ENCODE data around the gene FUT6. TPM values are rescaled to one million over a fixed set of nuclear protein-coding genes. Genes with fewer than 3 reads are reported as not detected.
"Not testable (repeated sequence)": the region's sequence is repeated elsewhere in the genome, so short reads cannot be mapped to it uniquely, and the experiment has no call there.

FUT6 gene
- total RNA-seq, 1 donor from 2014 or later = not detected

GRCh38 chr19:5789886-5790558 lies 49.5 kb downstream of the FUT6 start:
- Mint-ChIP-seq H3K4me3 (peak overlapping the region; percentile 98), H3K9me3 (no peaks in the 10 kb centered on the region), H3K4me1 (ENCODE audit: low read depth) (peaks cover 5% of the 10 kb centered on the region)

GRCh38 chr19:5789351-5789761 lies 50.1 kb downstream of the FUT6 start:
- no peak for DNase-seq (ENCODE audit: low spot score)
- Mint-ChIP-seq H3K27ac (no peak overlapping the region), H3K4me1 (ENCODE audit: low read depth) (peaks cover 5% of the 10 kb centered on the region), H3K27me3 (ENCODE audit: insufficient read depth) (no peaks in the 10 kb centered on the region), H3K36me3 (ENCODE audit: low read depth) (peaks cover 26% of the 10 kb centered on the region), H3K4me3 (peak overlapping the region; percentile 98), H3K9me3 (no peaks in the 10 kb centered on the region)
- intact Hi-C loops (cut with micrococcal nuclease) = no loop called here

More at GRCh38 chr19:5789886-5790558, 49.5 kb downstream of the FUT6 start:
- peak overlapping the region; percentile 100 for H3K27ac Mint-ChIP-seq
- intact Hi-C loops (cut with micrococcal nuclease) = loop anchor here (1.0 to 2.0 kb wide), 7 partner anchors 14 to 583 kb away; partner anchors contain the start of genes ALKBH7, CATSPERD, LONP1 and RANBP3
- no peak for DNase-seq (ENCODE audit: low spot score)
- no peaks in the 10 kb centered on the region for H3K27me3 Mint-ChIP-seq (ENCODE audit: insufficient read depth)
- H3K36me3 Mint-ChIP-seq (ENCODE audit: low read depth) = peaks cover 26% of the 10 kb centered on the region

- peaks cover 26% of the 10 kb centered on the region for H3K36me3 Mint-ChIP-seq (ENCODE audit: low read depth)
- H3K4me1 Mint-ChIP-seq (ENCODE audit: low read depth) = peaks cover 5% of the 10 kb centered on the region
Observed at GRCh38 chr19:5788422-5788821, 51.1 kb downstream of the FUT6 start.

GRCh38 chr19:5787409-5788182 lies 51.9 kb downstream of the FUT6 start:
- peaks cover 26% of the 10 kb centered on the region for H3K36me3 Mint-ChIP-seq (ENCODE audit: low read depth)

More at GRCh38 chr19:5788422-5788821, 51.1 kb downstream of the FUT6 start:
- Mint-ChIP-seq H3K4me3 (peak overlapping the region; percentile 27), H3K9me3 (no peaks in the 10 kb centered on the region), H3K27ac (no peak overlapping the region), H3K27me3 (ENCODE audit: insufficient read depth) (no peaks in the 10 kb centered on the region)
- intact Hi-C loops (cut with micrococcal nuclease) = no loop called here
- DNase-seq (ENCODE audit: low spot score) = no peak

GRCh38 chr19:5786593-5787408 lies 52.7 kb downstream of the FUT6 start:
- H3K36me3 Mint-ChIP-seq (ENCODE audit: low read depth) = peaks cover 26% of the 10 kb centered on the region
- no peak overlapping the region for H3K27ac Mint-ChIP-seq

More at GRCh38 chr19:5787409-5788182, 51.9 kb downstream of the FUT6 start:
- no peak for DNase-seq (ENCODE audit: low spot score)
- H3K4me1 Mint-ChIP-seq (ENCODE audit: low read depth) = peaks cover 5% of the 10 kb centered on the region
- H3K27ac Mint-ChIP-seq = no peak overlapping the region
- intact Hi-C loops (cut with micrococcal nuclease) = no loop called here
- H3K4me3 Mint-ChIP-seq = no peak overlapping the region
- H3K27me3 Mint-ChIP-seq (ENCODE audit: insufficient read depth) = no peaks in the 10 kb centered on the region
- H3K9me3 Mint-ChIP-seq = no peaks in the 10 kb centered on the region

GRCh38 chr19:5785423-5785822 lies 54.1 kb downstream of the FUT6 start:
- Mint-ChIP-seq H3K36me3 (ENCODE audit: low read depth) (peaks cover 25% of the 10 kb centered on the region), H3K4me3 (no peak overlapping the region), H3K4me1 (ENCODE audit: low read depth) (peaks cover 5% of the 10 kb centered on the region), H3K27ac (no peak overlapping the region), H3K9me3 (no peaks in the 10 kb centered on the region), H3K27me3 (ENCODE audit: insufficient read depth) (no peaks in the 10 kb centered on the region)
- intact Hi-C loops (cut with micrococcal nuclease) = no loop called here
- no peak for DNase-seq (ENCODE audit: low spot score)

More at GRCh38 chr19:5786593-5787408, 52.7 kb downstream of the FUT6 start:
- Mint-ChIP-seq H3K27me3 (ENCODE audit: insufficient read depth) (no peaks in the 10 kb centered on the region), H3K9me3 (no peaks in the 10 kb centered on the region), H3K4me3 (no peak overlapping the region), H3K4me1 (ENCODE audit: low read depth) (peaks cover 5% of the 10 kb centered on the region)
- intact Hi-C loops (cut with micrococcal nuclease) = no loop called here
- no peak for DNase-seq (ENCODE audit: low spot score)

- Mint-ChIP-seq H3K4me1 (ENCODE audit: low read depth) (no peaks in the 10 kb centered on the region), H3K4me3 (no peak within 1 kb of the TSS), H3K36me3 (ENCODE audit: low read depth) (peaks cover 21% of the 10 kb centered on the region), H3K27me3 (ENCODE audit: insufficient read depth) (no peaks in the 10 kb centered on the region), H3K27ac (no peak within 1 kb of the TSS), H3K9me3 (no peaks in the 10 kb centered on the region)
- DNase-seq (ENCODE audit: low spot score) = no peak
- intact Hi-C loops (cut with micrococcal nuclease) = no loop called here
Observed at GRCh38 chr19:5784581-5785147, 54.8 kb downstream of the FUT6 start, which contains the start of gene PRR22. Gene PRR22, minus strand, starts transcription at chr19:5784746. Its CDS starts 86 bp downstream, at chr19:5784660.

- DNase-seq (ENCODE audit: low spot score) = no peak
- no peaks in the 10 kb centered on the region for H3K4me1 Mint-ChIP-seq (ENCODE audit: low read depth)
- peaks cover 14% of the 10 kb centered on the region for H3K36me3 Mint-ChIP-seq (ENCODE audit: low read depth)
- no peaks in the 10 kb centered on the region for H3K27me3 Mint-ChIP-seq (ENCODE audit: insufficient read depth)
- H3K4me3 Mint-ChIP-seq = no peak overlapping the region
- intact Hi-C loops (cut with micrococcal nuclease) = no loop called here
- no peak overlapping the region for H3K27ac Mint-ChIP-seq
- H3K9me3 Mint-ChIP-seq = no peaks in the 10 kb centered on the region
Observed at GRCh38 chr19:5782945-5783919, 56.3 kb downstream of the FUT6 start.

- intact Hi-C loops (cut with micrococcal nuclease) = no loop called here
- Mint-ChIP-seq H3K9me3 (no peaks in the 10 kb centered on the region), H3K36me3 (ENCODE audit: low read depth) (peaks cover 11% of the 10 kb centered on the region), H3K27me3 (ENCODE audit: insufficient read depth) (no peaks in the 10 kb centered on the region), H3K4me1 (ENCODE audit: low read depth) (no peaks in the 10 kb centered on the region), H3K27ac (no peak overlapping the region), H3K4me3 (no peak overlapping the region)
- DNase-seq (ENCODE audit: low spot score) = no peak
Observed at GRCh38 chr19:5782322-5782721, 57.2 kb downstream of the FUT6 start.

GRCh38 chr19:5780916-5781315 lies 58.6 kb downstream of the FUT6 start:
- not testable (repeated sequence) for H3K27ac Mint-ChIP-seq

More at GRCh38 chr19:5780916-5781315, 58.6 kb downstream of the FUT6 start:
- H3K4me3 Mint-ChIP-seq; H3K36me3 Mint-ChIP-seq (ENCODE audit: low read depth); DNase-seq (ENCODE audit: low spot score); H3K9me3 Mint-ChIP-seq; H3K27me3 Mint-ChIP-seq (ENCODE audit: insufficient read depth); intact Hi-C loops (cut with micrococcal nuclease); H3K4me1 Mint-ChIP-seq (ENCODE audit: low read depth): not testable (repeated sequence)

All from activated T-helper 1 cell treated with anti-CD3 and anti-CD28 coated beads, Interleukin-12 subunit alpha, Interleukin-12 subunit beta, Interleukin-2, Interleukin-4 antibody, amounts not matched to agents 30 ng/mL and 10 ng/mL and 1 ng/mL, durations not matched to agents 14 hours and 24 hours and 36 hours (primary cell).